Endothelial cell of umbilical vein (primary cell): ENCODE results near the gene PARN. TPM values are rescaled to one million over a fixed set of nuclear protein-coding genes. Genes with fewer than 3 reads are reported as not detected.

Source experiments
- BruUV-seq: library from RNA; stranded (reverse); fragments of 400-500 nt; replicated peaks from 2 replicates; lab custom pipeline; 2021; lab: Mats Ljungman, UMichigan
- CTCF ChIA-PET: fragments of 300-600, 350-600 bp; sonication (Branson Sonifier 250); formaldehyde crosslinking; loops from one replicate; lab custom pipeline; 2021; ENCODE audit warnings: antibody characterized with exemption, inconsistent platforms; lab: Charles Lee
- POLR2A ChIA-PET: fragments of 300-600, 350-600 bp; sonication (Branson Sonifier 250); formaldehyde crosslinking; loops from one replicate; lab custom pipeline; 2021; ENCODE audit warnings: antibody characterized with exemption, inconsistent platforms; lab: Charles Lee
- DNase-seq: peaks from one replicate; pipeline ENCODE4 v3.0.0-alpha.2; 2011; ENCODE audit warnings: low read depth, low spot score
- FAIRE-seq: peaks from 2 replicates; lab custom pipeline; 2011; peaks lifted over from hg19 to GRCh38; lab: Jason Lieb, UNC
- H2AFZ ChIP-seq: 2 replicates; pipeline ENCODE4 v1.6.0; 2012; ENCODE audit warnings: low read depth, low read length, control low read depth, inconsistent platforms
- H3K27ac ChIP-seq: 2 replicates; pipeline ENCODE4 v1.5.1; 2011; ENCODE audit warnings: low read depth, mild to moderate bottlenecking, control low read depth, low read length, moderate library complexity; ENCODE audit not compliant: insufficient read depth
- H3K27me3 ChIP-seq, 2 experiments: 2 replicates each; pipeline versions ENCODE4 v1.6.0 to v1.6.1; 2011; ENCODE audit warnings: low read length in 2 of 2, mixed read lengths in 1 of 2; ENCODE audit not compliant: control insufficient read depth in 2 of 2, insufficient read depth in 2 of 2
- H3K36me3 ChIP-seq, 2 experiments: 2 replicates in 1 of 2; 3 replicates in 1 of 2; pipeline ENCODE4 v1.5.1; 2011; ENCODE audit warnings: low read length in 2 of 2, mild to moderate bottlenecking in 1 of 2, moderate library complexity in 1 of 2; ENCODE audit not compliant: control insufficient read depth in 2 of 2, insufficient read depth in 2 of 2; ENCODE audit errors: extremely low read depth in 1 of 2
- H3K4me1 ChIP-seq: 3 replicates; pipeline ENCODE4 v1.5.1; 2011; ENCODE audit warnings: mild to moderate bottlenecking, low read length; ENCODE audit not compliant: control insufficient read depth, insufficient read depth; ENCODE audit errors: extremely low read depth
- H3K4me2 ChIP-seq: 2 replicates; pipeline ENCODE4 v1.6.1; 2011; ENCODE audit warnings: low read length, control low read depth, mixed read lengths; ENCODE audit not compliant: insufficient read depth
- H3K4me3 ChIP-seq, 3 experiments: fragments of 200-600 bp in 1 of 3; sonication (generic), shearing (Covaris generic) in 1 of 3; replicated peaks in 1 of 3; 2 replicates each; pipeline ENCODE4 v1.5.1; 2011 to 2016; ENCODE audit warnings: control low read depth in 3 of 3, low read length in 3 of 3, mild to moderate bottlenecking in 2 of 3, inconsistent platforms in 1 of 3, low read depth in 1 of 3, moderate library complexity in 1 of 3; ENCODE audit not compliant: insufficient read depth in 1 of 3
- H3K79me2 ChIP-seq: 2 replicates; pipeline ENCODE4 v1.6.0; 2012; ENCODE audit warnings: low read length, inconsistent platforms; ENCODE audit not compliant: control insufficient read depth, insufficient read depth
- H3K9ac ChIP-seq: replicated peaks from 2 replicates; pipeline ENCODE3; 2011; ENCODE audit warnings: low read length, control low read depth; ENCODE audit not compliant: insufficient read depth; ENCODE audit errors: extremely low read depth
- H3K9me1 ChIP-seq: replicated peaks from 3 replicates; pipeline ENCODE4 v1.6.0; 2011; ENCODE audit warnings: mild to moderate bottlenecking, low read length; ENCODE audit not compliant: control insufficient read depth, insufficient read depth; ENCODE audit errors: extremely low read depth
- H3K9me3 ChIP-seq: replicated peaks from 2 replicates; pipeline ENCODE4 v1.5.1; 2012; ENCODE audit warnings: low read length, inconsistent platforms; ENCODE audit not compliant: control insufficient read depth, insufficient read depth
- H4K20me1 ChIP-seq: replicated peaks from 2 replicates; pipeline ENCODE3; 2011; ENCODE audit warnings: mild to moderate bottlenecking, low read length; ENCODE audit not compliant: control insufficient read depth, insufficient read depth; ENCODE audit errors: extremely low read depth
- GATA2 ChIP-seq: IDR thresholded peaks from 2 replicates; pipeline ENCODE4 v1.7.0; 2011; ENCODE audit warnings: low read depth, mild to moderate bottlenecking, moderate library complexity, mixed read lengths, low read length; ENCODE audit not compliant: insufficient read length, insufficient read depth
- JUN ChIP-seq: IDR thresholded peaks from 2 replicates; pipeline ENCODE4 v1.6.1; 2011; ENCODE audit warnings: borderline replicate concordance, low read depth; ENCODE audit not compliant: insufficient read length, insufficient read depth
- MAX ChIP-seq: IDR thresholded peaks from 2 replicates; pipeline ENCODE4 v1.6.1; 2011; ENCODE audit not compliant: insufficient read depth, insufficient read length
- MYC ChIP-seq: IDR thresholded peaks from one replicate; pipeline ENCODE4 v1.6.1; 2011; ENCODE audit warnings: mild to moderate bottlenecking, low read depth, low read length
- POLR2A ChIP-seq: IDR thresholded peaks from 2 replicates; pipeline ENCODE4 v1.6.1; 2012; ENCODE audit warnings: low read depth, mild to moderate bottlenecking, control low read depth, low read length
- POLR2AphosphoS5 ChIP-seq: IDR thresholded peaks from 2 replicates; pipeline ENCODE4 v1.6.1; 2012; ENCODE audit warnings: low read depth, mild to moderate bottlenecking, control low read depth, low read length, moderate library complexity; ENCODE audit not compliant: insufficient read depth
- dilution Hi-C: fragments of 300-500 bp; cut with MboI; formaldehyde crosslinking; loops from one replicate; pipeline ENCODE4 v1.15.0; 2019; ENCODE audit warnings: low sequenced_read_pairs; ENCODE audit not compliant: extremely low pct_ligation_motif_present
- intact Hi-C: fragments of 100-400 bp; cut with micrococcal nuclease; formaldehyde crosslinking; loops from one replicate; pipeline ENCODE4 v1.10.0; 2022
- polyA plus RNA-seq, 4 experiments: library from polyadenylated mRNA; depleted of rRNA in 3 of 4; stranded (reverse) in 3 of 4; unstranded in 1 of 4; fragments of >200 nt; gene quantifications; 2 replicates each; pipeline versions ENCODE4 v1.2.1 to v1.2.3, GENCODE V29; 2011 to 2012; ENCODE audit warnings: missing spikeins in 1 of 4
- total RNA-seq: library from RNA; stranded (reverse); gene quantifications from 2 replicates; pipeline ENCODE4 v1.2.3, GENCODE V29; 2021

Gene PARN
- total and polyA plus RNA-seq, 2 donors (not counting 3 experiments of a cell fraction or from before 2014, with no cell fraction given) = 16.9 to 24.6 TPM

GRCh38 chr16:14473488-14473887 lies 156.6 kb downstream of the PARN start:
- Histone ChIP-seq H3K4me1 (no peaks in the 10 kb centered on the region), H3K36me3 (no peaks in the 10 kb centered on the region), H3K9me3 (no peaks in the 10 kb centered on the region), H3K4me2 (no peak overlapping the region), H3K79me2 (no peaks in the 10 kb centered on the region), H3K9ac (no peak overlapping the region), H2AFZ (no peak overlapping the region), H4K20me1 (no peaks in the 10 kb centered on the region), H3K27me3 (no peaks in the 10 kb centered on the region), H3K4me3 (no peak overlapping the region), H3K27ac (no peak overlapping the region), H3K9me1 (no peaks in the 10 kb centered on the region)
- POLR2A ChIA-PET = no interaction called here
- BruUV-seq = no TSS peak
- TF ChIP-seq MYC = no peak
- no peak for TF ChIP-seq POLR2AphosphoS5
- TF ChIP-seq GATA2 = no peak
- no peak for TF ChIP-seq JUN
- dilution Hi-C loops (no loop called here), intact Hi-C loops (no loop called here)
- no peak for DNase-seq
- no peak for FAIRE-seq
- CTCF ChIA-PET = no interaction called here

- CTCF ChIA-PET = no interaction called here
- Histone ChIP-seq H3K79me2 (no peaks in the 10 kb centered on the region), H3K4me3 (no peak overlapping the region), H4K20me1 (no peaks in the 10 kb centered on the region), H3K27ac (no peak overlapping the region), H3K4me2 (no peak overlapping the region), H3K4me1 (no peaks in the 10 kb centered on the region), H2AFZ (no peak overlapping the region), H3K27me3 (no peaks in the 10 kb centered on the region), H3K9ac (no peak overlapping the region), H3K36me3 (no peaks in the 10 kb centered on the region), H3K9me3 (no peaks in the 10 kb centered on the region), H3K9me1 (no peaks in the 10 kb centered on the region)
- TF ChIP-seq MAX = no peak
- no peak for TF ChIP-seq POLR2A
- no peak for TF ChIP-seq POLR2AphosphoS5
- TF ChIP-seq JUN = no peak
- TF ChIP-seq MYC = no peak
- intact Hi-C loops (no loop called here), dilution Hi-C loops (no loop called here)
- FAIRE-seq = no peak
- DNase-seq = no peak
- BruUV-seq = no TSS peak
- POLR2A ChIA-PET = no interaction called here
These were observed 157.7 kb downstream of the PARN start for GRCh38 chr16:14472357-14472756.
